HG02588 (cell line): Measurements from ENCODE around the gene NOL9.
"Not testable (repeated sequence)": the region's sequence is repeated elsewhere in the genome, so short reads cannot be mapped to it uniquely, and the experiment has no call there.

Source experiments
- ATAC-seq: cut with Tn5 transposase; IDR thresholded peaks from one replicate; pipeline ENCODE4 v1.9.1; 2021; ENCODE audit warnings: mild to moderate bottlenecking, moderate library complexity; ENCODE audit not compliant: unreplicated experiment

Gene NOL9

GRCh38 chr1:6574025-6574620 lies 19.8 kb upstream of the NOL9 start:
- no peak for ATAC-seq

DNA sequence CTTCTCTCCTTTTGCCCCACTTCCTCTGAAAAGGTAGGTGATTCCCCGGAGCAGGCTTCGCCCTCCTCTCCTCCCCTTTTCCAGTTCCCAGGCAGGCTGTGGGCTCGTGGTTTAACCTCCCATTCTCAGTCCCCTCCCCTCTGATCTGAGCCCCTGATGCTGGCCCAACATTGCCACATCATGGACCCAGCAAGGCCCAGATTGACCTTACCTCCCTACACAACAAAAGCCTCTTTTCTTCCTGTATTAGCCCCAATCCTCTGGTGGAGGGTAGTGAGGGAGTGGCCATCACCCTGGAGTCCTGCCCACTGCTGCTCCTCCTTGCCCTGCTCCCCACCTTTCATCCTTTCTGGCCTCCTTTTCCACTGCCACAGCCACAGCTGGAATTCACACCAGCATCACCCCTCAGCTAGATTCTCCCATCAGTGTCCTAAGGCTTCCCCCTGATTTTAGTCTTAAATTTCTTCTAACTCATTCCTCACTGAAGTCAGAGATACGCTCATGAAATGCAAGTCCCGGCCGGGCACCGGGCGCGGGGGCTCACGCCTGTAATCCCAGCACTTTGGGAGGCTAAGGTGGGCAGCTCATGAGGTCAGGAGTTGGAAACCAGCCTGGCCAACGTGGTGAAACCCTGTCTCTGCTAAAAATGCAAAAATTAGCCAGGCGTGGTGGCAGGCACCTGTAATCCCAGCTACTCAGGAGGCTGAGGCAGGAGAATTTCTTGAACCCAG lies 18.5 kb upstream of the NOL9 start:
- ATAC-seq = no peak

GRCh38 chr1:6570987-6571386 lies 16.7 kb upstream of the NOL9 start:
- no peak for ATAC-seq

- ATAC-seq = no peak
Observed at GRCh38 chr1:6570100-6570499, 15.8 kb upstream of the NOL9 start.

DNA sequence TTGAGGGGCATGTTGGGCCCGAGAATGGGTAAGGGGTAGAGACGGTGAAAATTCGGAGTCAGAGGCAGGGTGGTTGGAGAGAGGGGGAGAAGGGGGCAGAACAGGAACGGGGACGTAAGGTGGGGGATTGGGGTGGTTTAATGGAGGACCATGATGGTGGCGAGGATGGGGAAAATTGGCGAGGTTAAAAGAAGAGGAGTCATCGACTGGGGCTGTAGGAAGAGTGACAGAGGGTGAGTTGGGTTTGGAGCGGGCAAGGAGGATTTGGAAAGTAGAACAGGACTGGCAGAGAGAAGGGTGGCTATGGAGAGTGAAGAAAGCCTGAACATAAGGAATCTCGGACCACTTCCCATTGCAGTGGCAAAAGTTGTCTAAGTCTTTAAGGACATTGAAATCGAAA lies 14.7 kb upstream of the NOL9 start:
- no peak for ATAC-seq

GRCh38 chr1:6560267-6560666 lies 6.0 kb upstream of the NOL9 start:
- no peak for ATAC-seq

DNA sequence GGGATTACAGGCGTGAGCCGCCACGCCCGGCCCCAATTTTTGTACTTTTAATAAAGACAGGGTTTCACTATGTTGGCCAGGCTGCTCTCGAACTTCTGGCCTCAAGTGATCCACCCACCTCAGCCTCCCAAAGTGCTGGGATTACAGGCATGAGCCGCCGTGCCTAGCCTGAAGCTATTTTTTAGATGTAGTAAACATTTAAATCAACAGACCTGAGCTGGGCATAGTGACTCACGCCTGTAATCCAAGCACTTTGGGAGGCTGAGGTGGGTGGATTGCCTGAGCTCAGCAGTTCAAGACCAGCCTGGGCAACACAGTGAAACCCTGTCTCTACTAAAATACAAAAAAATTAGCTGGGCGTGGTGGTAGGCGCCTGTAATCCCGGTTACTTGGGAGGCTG lies 4.8 kb upstream of the NOL9 start:
- not testable (repeated sequence) for ATAC-seq

DNA sequence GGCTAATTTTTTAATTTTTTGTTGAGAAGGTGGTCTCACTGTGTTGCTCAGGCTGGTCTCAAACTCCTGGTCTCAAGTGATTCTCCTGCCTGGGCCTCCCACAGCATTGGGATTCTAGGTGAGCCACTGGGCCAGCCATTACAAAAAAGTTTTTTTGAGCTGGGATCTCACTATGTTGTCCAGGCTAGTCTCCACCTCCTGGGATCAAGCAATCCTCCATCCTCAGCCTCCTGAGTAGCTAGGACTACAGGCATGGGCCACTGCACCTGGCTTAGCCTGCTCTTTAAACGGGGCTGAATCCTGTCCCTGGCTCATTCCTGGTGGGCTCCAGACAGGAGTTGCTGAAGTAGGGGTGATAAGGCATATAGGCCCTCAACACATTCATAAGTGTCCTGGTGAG lies 3.3 kb upstream of the NOL9 start:
- no peak for ATAC-seq

DNA sequence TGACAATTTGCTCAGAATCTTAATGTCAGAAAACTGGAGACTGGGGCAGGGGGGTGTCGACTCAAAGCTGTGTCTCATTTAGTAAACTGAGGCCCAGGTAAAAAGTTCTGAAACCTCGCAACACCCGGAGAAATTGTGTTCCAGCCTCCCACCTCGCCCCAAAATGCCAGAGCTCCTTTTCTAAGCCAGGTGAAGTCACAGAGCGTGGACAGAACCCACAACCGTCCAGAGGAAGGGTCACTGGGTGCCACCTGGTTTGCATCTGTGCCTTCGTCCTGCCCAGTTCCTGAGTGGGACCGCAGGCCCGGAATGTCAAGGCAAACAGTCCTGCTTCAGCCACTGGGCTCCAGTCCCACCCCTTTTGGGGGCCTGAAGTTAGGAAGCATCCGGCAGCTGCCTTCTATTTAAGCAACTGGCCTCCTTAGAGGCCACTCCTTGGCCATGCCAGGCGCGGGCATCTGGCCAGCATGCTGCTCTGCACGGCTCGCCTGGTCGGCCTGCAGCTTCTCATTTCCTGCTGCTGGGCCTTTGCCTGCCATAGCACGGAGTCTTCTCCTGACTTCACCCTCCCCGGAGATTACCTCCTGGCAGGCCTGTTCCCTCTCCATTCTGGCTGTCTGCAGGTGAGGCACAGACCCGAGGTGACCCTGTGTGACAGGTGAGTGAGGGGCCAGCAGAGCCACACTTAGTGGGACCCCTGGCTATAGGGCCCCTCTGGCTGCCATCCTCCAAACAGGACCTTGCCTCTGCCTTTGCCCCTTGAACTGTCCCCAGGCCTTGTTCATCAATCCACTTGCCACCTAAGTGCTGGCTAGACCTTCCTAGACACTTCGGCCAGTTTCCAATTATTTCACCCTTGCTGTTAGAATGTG lies 830 bp upstream of the NOL9 start, which contains the start of gene TAS1R1:
TAS1R1 (plus strand) TSS at position 401 of the 872 bp plus-strand sequence; CDS start at position 468, 67 bp downstream.
- no peak for ATAC-seq

DNA sequence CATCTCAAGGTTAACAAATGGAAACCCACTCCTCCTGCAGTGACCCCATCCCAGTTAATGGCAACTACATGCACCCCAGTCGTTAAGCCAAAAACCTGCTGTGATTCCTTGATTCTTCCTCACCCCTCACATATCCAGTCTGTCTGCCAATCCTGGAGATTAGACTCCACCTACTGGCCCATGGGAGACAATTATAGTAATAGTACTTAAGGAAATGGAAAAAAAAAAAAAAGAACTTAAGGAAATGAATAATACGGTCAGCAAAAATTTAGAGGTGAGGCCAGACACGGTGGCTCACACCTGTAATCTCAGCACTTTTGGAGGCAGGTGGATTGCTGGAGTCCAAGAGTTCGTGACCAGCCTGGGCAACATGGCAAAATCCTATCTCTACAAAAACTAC lies 7.0 kb downstream of the NOL9 start:
- ATAC-seq = no peak

- no peak for ATAC-seq
Observed at GRCh38 chr1:6546326-6546725, 8.0 kb downstream of the NOL9 start.

GRCh38 chr1:6545276-6546112 lies 8.8 kb downstream of the NOL9 start:
- ATAC-seq = no peak

GRCh38 chr1:6544831-6545230 lies 9.5 kb downstream of the NOL9 start:
- ATAC-seq = no peak

DNA sequence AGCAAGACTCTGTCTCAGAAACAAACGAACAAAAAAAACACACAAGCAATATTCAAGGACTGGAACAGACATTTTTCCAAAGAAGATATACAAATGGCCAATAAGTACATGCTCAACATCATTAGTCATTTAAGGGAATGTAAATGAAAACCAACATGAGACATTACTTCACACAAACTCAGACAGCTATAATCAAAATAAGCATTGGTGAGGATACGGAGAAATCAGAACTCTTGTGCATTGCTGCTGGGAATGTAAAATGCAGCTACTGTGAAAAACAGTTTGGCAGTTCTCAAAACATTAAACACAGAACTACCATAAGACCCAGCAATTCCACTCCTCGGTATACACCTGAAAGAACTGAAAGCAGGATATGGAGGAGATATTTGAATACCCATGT lies 15.4 kb downstream of the NOL9 start:
- ATAC-seq = no peak

DNA sequence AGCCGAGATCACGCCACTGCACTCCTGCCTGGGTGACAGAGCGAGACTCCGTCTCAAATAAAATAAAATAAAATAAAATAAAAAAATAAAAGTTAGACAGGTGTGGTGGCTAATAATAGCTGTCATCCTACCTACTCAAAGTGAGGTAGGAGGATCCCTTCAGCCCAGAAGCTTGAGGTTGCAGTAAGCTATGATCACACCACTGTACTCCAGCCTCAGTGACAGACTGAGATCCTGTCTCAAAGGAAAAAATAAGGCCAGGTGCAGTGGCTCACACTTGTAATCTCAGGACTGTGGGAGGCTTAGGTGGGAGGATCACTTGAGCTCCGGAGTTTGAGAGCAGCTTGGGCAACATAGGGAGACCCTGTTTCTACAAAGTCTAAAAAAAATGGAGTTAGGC lies 18.0 kb downstream of the NOL9 start:
- ATAC-seq = no peak

DNA sequence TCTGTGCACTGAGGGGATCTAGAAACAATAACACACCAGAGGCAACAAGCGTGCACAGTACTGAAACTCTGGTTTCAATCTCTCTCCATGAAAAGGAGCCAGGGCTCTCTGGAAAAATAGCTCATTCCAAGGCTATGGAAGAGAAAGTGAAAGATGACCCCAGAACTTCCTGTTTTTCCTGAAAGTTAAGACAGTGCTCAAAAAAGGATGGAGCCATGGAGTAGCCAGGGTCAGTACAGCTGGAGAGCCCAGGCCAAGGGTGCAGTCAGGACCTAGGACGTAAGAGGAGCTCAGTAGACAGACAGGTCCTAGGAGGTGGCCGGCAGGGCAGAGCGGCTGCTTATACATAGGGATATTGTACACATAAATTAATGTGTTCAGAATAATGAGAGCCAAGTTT lies 19.1 kb downstream of the NOL9 start:
- ATAC-seq = no peak

DNA sequence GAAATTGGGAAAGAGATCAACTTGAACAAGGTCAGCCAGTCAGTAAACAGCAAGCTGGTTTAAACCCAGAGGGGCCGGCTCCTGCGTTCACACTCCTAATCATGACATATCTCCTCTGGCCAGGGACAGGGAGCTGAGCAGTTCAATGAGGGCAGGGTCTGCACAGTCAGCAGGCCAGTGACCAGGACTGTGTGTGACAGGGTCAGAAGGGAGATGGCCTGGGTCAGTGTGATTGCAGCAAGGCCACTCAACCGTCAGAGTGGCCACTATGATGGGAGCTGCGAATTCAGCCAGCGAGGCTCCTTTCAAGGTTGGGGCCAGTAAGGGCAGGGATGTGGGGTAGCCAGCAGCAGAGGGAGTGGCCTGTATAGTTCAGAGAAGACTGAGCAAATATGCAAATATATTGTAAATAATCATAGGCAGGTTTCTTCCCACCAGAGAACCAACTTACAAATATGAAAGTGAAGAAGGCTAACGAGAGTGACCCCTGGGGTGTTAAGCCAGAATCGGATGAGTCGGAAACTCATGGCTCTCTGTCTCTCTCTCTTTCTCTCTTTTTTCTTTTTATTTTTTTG lies 20.0 kb downstream of the NOL9 start:
- no peak for ATAC-seq

DNA sequence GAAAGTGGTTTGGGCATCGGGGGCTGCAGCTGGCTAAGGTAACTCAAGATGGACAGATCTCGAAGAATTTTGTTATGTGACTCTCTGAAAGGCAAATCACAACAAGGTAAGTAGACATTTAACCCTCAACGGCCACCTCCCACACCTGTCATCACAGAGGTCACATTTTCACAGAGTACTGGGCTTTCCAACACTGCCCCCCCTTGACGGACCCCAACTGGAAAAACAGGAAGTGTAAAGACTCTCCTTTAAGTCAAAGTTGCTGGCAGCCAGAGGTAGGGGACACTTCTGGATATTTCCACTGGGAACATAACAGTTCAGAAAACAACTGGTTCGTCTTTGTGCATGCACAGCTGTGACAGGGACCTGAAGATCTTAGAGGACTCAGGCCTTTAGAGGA lies 22.3 kb downstream of the NOL9 start:
- no peak for ATAC-seq

- ATAC-seq = no peak
Observed at GRCh38 chr1:6530504-6531160, 23.7 kb downstream of the NOL9 start.

DNA sequence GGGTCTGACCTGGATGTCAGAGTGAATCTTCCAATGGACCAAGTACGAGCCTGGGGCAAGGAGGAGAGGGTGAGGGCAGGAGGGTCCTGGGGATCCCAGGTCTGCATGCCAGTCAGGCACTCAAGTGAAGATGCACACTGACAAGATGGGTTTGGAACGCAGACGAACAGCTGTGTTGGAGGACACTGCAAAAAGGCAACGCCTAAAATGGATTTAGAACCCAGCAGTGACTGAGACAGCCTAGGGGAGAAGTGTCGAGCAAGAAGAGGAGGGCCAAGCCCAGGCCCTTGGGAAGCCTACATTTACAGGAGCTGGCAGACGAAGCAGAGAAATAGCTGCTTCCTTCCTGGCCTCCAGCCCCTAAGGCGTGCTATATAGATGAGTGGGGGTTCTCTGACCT lies 25.8 kb downstream of the NOL9 start:
- no peak for ATAC-seq
